Measurements from ENCODE around the gene NCF4. TPM values are rescaled to one million over a fixed set of nuclear protein-coding genes. Genes with fewer than 3 reads are reported as not detected.

NCF4 gene
- total RNA-seq, 1 donor from 2014 or later = not detected

GRCh38 chr22:36887162-36887561, 26.4 kb downstream of the NCF4 start:
- TF ChIP-seq, protein P1, sequence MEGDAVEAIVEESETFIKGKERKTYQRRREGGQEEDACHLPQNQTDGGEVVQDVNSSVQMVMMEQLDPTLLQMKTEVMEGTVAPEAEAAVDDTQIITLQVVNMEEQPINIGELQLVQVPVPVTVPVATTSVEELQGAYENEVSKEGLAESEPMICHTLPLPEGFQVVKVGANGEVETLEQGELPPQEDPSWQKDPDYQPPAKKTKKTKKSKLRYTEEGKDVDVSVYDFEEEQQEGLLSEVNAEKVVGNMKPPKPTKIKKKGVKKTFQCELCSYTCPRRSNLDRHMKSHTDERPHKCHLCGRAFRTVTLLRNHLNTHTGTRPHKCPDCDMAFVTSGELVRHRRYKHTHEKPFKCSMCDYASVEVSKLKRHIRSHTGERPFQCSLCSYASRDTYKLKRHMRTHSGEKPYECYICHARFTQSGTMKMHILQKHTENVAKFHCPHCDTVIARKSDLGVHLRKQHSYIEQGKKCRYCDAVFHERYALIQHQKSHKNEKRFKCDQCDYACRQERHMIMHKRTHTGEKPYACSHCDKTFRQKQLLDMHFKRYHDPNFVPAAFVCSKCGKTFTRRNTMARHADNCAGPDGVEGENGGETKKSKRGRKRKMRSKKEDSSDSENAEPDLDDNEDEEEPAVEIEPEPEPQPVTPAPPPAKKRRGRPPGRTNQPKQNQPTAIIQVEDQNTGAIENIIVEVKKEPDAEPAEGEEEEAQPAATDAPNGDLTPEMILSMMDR (IDR thresholded peaks at IDR 0.05; ENCODE audit: unreplicated experiment) = no peak
- H3K9me3 Mint-ChIP-seq = peaks cover 11% of the 10 kb centered on the region
- no peak overlapping the region for H3K4me3 Mint-ChIP-seq
- no peak overlapping the region for H3K27ac Mint-ChIP-seq
- no peak for DNase-seq (ENCODE audit: low spot score in 2 of 2, unreplicated experiment in 2 of 2)
- H3K4me1 Mint-ChIP-seq = no peaks in the 10 kb centered on the region
- peaks cover 13% of the 10 kb centered on the region for H3K27me3 Mint-ChIP-seq (ENCODE audit: low read depth)
- no peaks in the 10 kb centered on the region for H3K36me3 Mint-ChIP-seq

DNA sequence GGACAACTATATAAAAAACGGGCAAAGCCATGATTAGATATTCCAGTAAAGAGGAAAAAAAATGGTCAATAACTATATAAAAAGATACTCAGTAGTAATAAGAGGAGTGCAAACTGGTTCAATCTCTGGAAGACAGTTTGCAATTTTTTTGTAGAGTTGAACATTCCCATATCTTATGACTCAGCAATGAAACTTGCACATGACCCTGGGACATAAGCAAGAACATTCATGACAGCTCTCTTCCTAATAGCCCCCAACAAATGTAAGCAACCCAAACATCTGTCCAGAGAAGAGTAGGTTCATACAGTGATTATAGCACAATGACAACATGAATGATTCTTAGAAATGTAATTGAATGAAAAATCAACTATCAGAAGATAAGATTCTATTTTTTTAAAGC, 30.8 kb downstream of the NCF4 start:
- Mint-ChIP-seq H3K4me3 (no peak overlapping the region), H3K9me3 (peaks cover 13% of the 10 kb centered on the region), H3K27me3 (ENCODE audit: low read depth) (peaks cover 13% of the 10 kb centered on the region), H3K36me3 (no peaks in the 10 kb centered on the region), H3K4me1 (no peaks in the 10 kb centered on the region), H3K27ac (no peak overlapping the region)
- DNase-seq (ENCODE audit: low spot score in 2 of 2, unreplicated experiment in 2 of 2) = no peak
- TF ChIP-seq, protein P1 (IDR thresholded peaks at IDR 0.05; ENCODE audit: unreplicated experiment) = no peak

GRCh38 chr22:36892292-36892691, 31.5 kb downstream of the NCF4 start:
- DNase-seq (ENCODE audit: low spot score in 2 of 2, unreplicated experiment in 2 of 2) = no peak
- Mint-ChIP-seq H3K36me3 (no peaks in the 10 kb centered on the region), H3K9me3 (peaks cover 13% of the 10 kb centered on the region), H3K4me1 (no peaks in the 10 kb centered on the region), H3K27ac (no peak overlapping the region), H3K27me3 (ENCODE audit: low read depth) (peaks cover 17% of the 10 kb centered on the region), H3K4me3 (no peak overlapping the region)
- TF ChIP-seq, protein P1 (IDR thresholded peaks at IDR 0.05; ENCODE audit: unreplicated experiment) = no peak

DNA sequence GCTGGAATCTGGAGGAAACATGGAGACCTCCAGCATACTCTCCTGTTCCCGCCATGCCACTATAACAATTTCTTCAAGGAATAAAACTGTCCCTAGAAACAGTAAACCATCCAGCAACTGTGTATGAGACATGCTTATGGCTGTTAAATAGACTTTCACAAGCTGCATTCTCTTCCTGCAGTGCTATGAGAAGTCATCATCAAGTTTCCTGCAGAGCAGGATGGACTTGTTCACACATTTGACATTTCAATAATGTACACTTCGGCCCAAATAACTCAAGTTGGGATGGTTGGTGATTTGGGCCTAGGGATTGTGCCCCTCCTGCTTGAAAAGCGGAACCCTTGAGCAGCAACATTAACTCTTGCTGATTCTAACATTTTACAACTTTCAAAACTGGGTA, 32.5 kb downstream of the NCF4 start:
- H3K27me3 Mint-ChIP-seq (ENCODE audit: low read depth) = peaks cover 20% of the 10 kb centered on the region
- TF ChIP-seq, protein P1 (IDR thresholded peaks at IDR 0.05; ENCODE audit: unreplicated experiment) = no peak
- no peak overlapping the region for H3K4me3 Mint-ChIP-seq
- no peak overlapping the region for H3K27ac Mint-ChIP-seq
- no peak for DNase-seq (ENCODE audit: low spot score in 2 of 2, unreplicated experiment in 2 of 2)
- no peaks in the 10 kb centered on the region for H3K36me3 Mint-ChIP-seq
- no peaks in the 10 kb centered on the region for H3K4me1 Mint-ChIP-seq
- H3K9me3 Mint-ChIP-seq = peaks cover 13% of the 10 kb centered on the region

DNA sequence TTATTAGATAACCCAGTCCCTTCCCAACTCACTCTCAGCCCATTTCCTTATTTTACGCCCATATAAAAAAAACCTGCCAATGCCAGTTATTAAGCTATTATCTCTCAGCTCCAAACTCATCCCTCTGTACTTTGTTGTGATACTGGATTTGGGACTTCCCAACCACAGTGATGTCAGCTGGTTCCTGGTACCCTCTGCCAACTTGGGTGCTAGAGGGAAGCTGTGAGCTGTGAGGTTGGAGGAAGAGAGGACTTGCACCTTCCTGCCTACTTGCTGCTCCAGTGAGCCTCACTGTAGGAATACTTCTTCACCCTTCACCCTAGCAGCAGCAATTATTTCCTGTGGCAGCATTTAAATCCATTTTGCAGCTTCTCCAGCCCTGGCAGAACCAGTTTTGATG, 33.5 kb downstream of the NCF4 start:
- no peak for DNase-seq (ENCODE audit: low spot score in 2 of 2, unreplicated experiment in 2 of 2)
- Mint-ChIP-seq H3K27ac (no peak overlapping the region), H3K27me3 (ENCODE audit: low read depth) (peaks cover 28% of the 10 kb centered on the region), H3K36me3 (no peaks in the 10 kb centered on the region), H3K4me1 (no peaks in the 10 kb centered on the region), H3K9me3 (peaks cover 9% of the 10 kb centered on the region), H3K4me3 (no peak overlapping the region)
- TF ChIP-seq, protein P1 (IDR thresholded peaks at IDR 0.05; ENCODE audit: unreplicated experiment) = no peak

GRCh38 chr22:36897611-36898010, 36.8 kb downstream of the NCF4 start:
- no peaks in the 10 kb centered on the region for H3K4me1 Mint-ChIP-seq
- H3K9me3 Mint-ChIP-seq = peaks cover 14% of the 10 kb centered on the region
- no peaks in the 10 kb centered on the region for H3K36me3 Mint-ChIP-seq
- TF ChIP-seq, protein P1 (IDR thresholded peaks at IDR 0.05; ENCODE audit: unreplicated experiment) = no peak
- no peak overlapping the region for H3K27ac Mint-ChIP-seq
- no peak for DNase-seq (ENCODE audit: low spot score in 2 of 2, unreplicated experiment in 2 of 2)
- peaks cover 41% of the 10 kb centered on the region for H3K27me3 Mint-ChIP-seq (ENCODE audit: low read depth)
- H3K4me3 Mint-ChIP-seq = no peak overlapping the region
